Vagina (tissue), 2 donors: Measurements from ENCODE around the gene PTPRCAP.

Source experiments
- POLR2A ChIP-seq, 2 donors: fragments of 450-650 bp; IDR thresholded peaks; one replicate each; pipeline ENCODE4 v1.6.1; 2017; ENCODE audit warnings: antibody characterized with exemption in 2 of 2, mild to moderate bottlenecking in 2 of 2, moderate library complexity in 2 of 2
- POLR2AphosphoS5 ChIP-seq, 2 donors: sonication (generic); formaldehyde crosslinking; IDR thresholded peaks; one replicate each; pipeline ENCODE4 v1.9.0; 2017; ENCODE audit warnings: antibody characterized with exemption in 2 of 2, mild to moderate bottlenecking in 2 of 2, low read depth in 1 of 2; ENCODE audit not compliant: insufficient read depth in 1 of 2
- TF ChIP-seq, protein P1 (sequence below), 3 experiments: fragments of 450-650 bp in 2 of 3; fragments of 200-600 bp in 1 of 3; sonication (generic) in 1 of 3; IDR thresholded peaks; one replicate each; pipeline ENCODE4 v1.5.1; 2017 to 2019; ENCODE audit warnings: antibody characterized with exemption in 3 of 3, mild to moderate bottlenecking in 2 of 3, moderate library complexity in 2 of 3

- TF ChIP-seq, protein P1, sequence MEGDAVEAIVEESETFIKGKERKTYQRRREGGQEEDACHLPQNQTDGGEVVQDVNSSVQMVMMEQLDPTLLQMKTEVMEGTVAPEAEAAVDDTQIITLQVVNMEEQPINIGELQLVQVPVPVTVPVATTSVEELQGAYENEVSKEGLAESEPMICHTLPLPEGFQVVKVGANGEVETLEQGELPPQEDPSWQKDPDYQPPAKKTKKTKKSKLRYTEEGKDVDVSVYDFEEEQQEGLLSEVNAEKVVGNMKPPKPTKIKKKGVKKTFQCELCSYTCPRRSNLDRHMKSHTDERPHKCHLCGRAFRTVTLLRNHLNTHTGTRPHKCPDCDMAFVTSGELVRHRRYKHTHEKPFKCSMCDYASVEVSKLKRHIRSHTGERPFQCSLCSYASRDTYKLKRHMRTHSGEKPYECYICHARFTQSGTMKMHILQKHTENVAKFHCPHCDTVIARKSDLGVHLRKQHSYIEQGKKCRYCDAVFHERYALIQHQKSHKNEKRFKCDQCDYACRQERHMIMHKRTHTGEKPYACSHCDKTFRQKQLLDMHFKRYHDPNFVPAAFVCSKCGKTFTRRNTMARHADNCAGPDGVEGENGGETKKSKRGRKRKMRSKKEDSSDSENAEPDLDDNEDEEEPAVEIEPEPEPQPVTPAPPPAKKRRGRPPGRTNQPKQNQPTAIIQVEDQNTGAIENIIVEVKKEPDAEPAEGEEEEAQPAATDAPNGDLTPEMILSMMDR (IDR thresholded peaks at IDR 0.05), result no peak
- TF ChIP-seq POLR2AphosphoS5 (IDR thresholded peaks at IDR 0.05; ENCODE audit: insufficient read depth in 1 of 2, low read depth in 1 of 2) (no peak), POLR2A (IDR thresholded peaks at IDR 0.05) (no peak)
Measured at GRCh38 chr11:67400942-67401494, 36.5 kb downstream of the PTPRCAP start.
